Stimulated activated CD4-positive, alpha-beta T cell treated with anti-CD3 and anti-CD28 coated beads, Interleukin-4, amount 100 ng/mL, for 48 hours (primary cell): Measurements from ENCODE around the gene KRTAP12-2.
"Not testable (repeated sequence)": the region's sequence is repeated elsewhere in the genome, so short reads cannot be mapped to it uniquely, and the experiment has no call there.

ENCODE experiments used
- DNase-seq, 2 donors: peaks; one replicate each; pipeline ENCODE4 v3.0.0-alpha.2; 2020; ENCODE audit warnings: low read depth in 2 of 2

KRTAP12-2 gene

DNA sequence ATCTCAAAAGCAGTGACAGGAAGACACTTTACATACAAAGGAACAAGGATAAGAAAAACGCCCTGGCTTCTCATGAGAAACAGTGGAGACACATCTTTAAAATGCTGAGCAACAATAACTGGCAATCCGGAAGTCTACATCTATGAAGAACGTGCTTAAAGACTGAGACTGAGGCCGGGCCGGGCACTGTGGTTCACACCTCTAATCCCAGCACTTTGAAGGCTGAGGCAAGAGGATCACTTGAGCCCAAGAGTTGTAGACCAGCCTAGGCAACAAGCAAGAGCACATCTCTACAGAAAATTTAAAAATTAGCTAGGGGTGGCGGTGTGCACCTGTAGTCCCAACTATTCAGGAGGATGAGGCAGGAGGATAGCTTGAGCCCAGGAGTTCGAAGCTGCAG lies 17.4 kb upstream of the KRTAP12-2 start:
- no peak for DNase-seq

DNA sequence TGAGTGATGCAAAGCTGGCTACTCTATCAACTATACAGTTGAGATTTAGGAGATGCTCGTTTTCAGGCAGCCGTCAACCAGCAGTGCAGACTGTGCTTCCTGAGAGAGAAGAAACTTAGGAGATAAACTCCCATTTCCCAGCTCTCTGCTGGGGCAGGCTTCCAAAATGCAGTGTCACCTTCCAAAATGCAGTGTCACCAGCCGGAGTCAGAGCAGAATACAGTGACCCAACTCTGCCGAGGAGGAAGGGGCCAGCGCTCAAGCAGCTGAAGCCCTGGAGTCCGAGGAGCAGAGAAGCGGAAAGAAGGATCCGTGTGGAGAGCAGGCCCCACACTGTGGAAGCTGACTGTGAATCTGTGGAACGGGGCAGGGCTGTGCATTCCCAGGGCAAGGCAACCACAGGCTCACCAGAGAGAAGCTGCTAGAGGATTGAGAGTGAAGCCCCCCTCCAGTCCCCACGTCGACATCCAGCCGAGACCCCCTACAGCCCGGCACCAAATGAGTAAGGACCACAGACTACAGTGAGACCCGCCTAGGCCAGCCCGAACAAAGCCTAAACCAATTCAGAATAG lies 15.9 kb upstream of the KRTAP12-2 start:
- DNase-seq, result no peak

DNA sequence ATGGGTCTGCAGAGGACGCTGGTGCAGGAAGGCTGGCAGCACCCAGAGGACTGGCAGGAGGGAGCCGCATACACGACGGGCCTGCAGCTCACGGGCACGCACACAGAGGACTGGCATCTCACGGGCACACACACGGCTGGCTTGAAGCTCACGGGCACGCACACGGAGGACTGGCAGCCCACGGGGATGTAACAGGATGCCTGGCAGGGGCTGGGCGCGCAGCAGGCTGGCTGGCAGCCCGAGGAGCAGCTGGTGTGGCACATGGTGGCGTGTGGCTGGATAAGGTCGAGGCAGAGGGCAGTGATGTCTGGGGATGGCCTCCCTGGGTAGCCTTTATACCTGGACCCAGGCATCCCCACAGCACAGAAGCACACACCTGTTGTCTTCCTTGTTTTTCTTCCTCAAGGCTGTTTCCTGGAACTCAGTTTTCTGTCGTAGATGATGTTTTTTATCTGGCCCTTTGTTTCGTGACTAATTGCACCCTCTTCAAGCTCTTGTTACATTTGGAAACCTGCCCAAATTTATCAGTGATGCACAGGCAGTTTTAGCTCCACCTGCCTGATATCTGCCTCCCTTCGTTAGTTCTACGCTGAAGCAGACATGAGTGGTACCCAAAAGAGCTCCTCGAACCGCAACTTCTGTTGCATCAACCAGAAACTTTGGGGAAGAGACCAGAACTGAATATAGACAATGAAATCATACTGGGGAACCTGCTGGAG lies 15.3 kb upstream of the KRTAP12-2 start, which contains the start of gene KRTAP12-1:
Gene KRTAP12-1, minus strand, starts transcription at position 303 of the 719 bp plus-strand sequence. Its CDS starts 40 bp downstream, at position 263.
- no peak for DNase-seq

DNA sequence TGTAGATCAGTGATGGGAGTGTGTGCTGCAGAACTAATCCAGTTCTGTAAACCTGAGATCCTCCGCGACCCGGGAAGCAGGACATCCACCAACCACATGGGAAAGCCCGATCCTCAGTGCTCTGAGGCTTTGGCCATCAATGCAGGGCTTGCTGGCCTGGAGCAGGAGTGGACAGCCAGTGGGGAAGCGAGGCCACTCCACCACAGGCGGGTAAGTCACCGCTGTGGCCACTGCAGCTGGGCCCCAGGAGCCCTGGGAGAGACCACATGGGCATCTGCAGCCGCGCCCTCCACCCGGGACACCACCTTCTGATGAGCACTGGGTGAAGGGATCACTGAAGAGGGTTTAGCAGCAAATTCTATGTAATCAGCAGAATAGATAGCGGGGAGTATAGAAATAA lies 14.4 kb upstream of the KRTAP12-2 start:
- DNase-seq, result no peak

DNA sequence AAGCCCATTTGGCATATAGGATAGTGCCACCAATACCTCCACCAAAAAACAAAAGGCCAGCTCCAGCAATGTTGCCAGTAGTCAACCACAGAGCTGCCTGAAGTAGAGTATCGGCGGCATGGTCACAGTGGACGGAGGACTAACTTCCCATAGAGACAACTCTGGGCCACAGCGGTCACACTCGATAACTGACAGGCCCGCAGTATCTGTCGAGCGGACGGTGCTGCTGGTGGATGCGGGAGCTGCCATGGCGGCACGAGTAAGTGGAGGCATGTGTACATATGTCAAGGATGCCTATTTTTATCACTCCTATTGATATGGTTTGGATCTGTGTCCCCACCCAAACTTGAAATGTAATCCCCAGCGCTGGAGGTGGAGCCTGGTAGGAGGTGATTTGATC lies 11.2 kb upstream of the KRTAP12-2 start:
- DNase-seq, result no peak

DNA sequence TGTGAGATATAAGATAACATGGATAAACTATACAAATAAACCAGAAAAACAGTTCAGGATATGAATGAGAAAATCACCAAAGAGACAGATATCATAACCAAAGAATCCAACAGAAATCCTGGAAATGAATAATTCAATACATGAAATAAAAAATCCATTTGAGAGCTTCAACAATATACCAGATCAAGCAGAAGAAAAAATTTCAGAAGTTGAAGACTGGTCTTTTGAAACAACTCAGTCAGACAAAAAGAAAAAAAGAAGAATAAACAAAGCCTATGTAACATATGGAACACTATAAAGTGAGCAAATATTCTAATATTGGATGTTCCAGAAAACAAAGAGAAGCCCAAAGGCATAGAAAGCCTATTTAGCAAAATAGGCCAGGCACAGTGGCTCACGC lies 5.2 kb upstream of the KRTAP12-2 start:
- no peak for DNase-seq

DNA sequence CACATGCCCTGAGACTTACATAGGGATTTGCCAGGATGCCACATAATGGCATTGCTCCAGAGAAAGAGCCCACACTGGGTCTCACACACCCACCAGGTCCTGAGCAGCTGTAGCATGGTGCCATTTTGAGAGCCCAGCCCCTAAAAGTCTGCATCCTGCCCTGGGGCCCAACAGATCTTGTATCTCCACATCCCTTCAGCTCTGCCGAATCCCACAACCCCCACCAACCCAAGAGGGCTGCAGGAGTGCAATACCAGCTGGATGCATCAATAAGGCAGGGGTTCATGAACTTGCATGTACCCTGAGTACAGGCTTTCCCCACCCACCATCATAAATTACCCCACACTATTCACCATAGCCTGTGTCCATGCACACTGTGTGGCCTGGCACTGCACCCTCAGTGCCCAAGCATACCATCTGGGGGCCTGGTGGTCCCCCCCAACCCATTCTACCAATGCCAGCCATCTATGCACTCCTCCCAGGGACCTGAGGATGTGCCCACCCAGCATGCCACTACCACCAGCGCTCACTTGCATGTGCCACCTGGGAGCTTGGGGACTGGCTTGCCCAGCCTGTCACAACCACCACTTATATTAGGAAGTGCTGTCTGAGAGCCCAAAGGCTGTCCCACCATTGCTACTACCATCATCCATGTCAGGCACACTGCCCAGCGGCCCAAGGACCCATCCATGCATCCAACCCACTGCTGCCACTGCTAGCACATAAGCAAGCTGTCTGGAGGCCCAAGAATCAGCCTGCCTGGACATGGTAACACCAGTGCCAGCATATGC lies 4.1 kb upstream of the KRTAP12-2 start:
- no peak for DNase-seq

DNA sequence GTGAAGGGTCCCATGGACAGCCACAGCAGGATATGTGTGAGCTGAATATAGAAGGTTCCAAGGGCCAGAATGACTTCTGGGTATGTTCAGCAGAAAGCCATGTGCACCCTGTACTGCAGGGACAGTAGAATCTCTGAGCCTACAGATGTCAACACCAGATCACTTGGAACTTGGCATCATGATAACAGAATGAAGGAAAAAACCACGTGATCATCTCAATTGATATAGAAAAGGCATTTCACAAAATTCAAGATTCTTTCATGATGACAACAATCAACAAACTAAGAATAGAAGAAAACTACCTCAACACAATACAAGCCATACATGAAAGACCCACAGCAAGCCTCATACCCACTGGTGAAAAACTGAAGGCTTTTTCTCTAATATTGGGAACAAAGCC lies 885 bp upstream of the KRTAP12-2 start:
- no peak for DNase-seq

DNA sequence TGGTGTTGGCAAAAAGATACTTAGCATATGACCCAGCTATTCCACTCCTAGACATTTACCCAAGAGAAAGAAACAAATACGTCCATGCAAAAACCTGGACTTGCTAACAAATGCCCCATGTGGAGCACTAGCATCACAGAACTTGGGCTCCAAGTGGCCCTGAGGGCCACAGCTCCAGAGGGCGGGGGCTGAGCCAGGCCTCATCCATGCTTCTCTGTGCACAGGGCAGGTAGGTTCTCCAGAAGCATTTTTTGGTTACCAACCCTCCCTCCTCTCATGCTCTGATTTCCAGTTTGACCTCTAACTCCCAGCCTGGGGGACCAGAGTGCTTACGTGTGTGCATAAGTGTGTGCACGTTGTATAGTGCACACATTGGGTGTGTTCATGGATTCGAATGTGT lies 2.0 kb downstream of the KRTAP12-2 start:
- no peak for DNase-seq

DNA sequence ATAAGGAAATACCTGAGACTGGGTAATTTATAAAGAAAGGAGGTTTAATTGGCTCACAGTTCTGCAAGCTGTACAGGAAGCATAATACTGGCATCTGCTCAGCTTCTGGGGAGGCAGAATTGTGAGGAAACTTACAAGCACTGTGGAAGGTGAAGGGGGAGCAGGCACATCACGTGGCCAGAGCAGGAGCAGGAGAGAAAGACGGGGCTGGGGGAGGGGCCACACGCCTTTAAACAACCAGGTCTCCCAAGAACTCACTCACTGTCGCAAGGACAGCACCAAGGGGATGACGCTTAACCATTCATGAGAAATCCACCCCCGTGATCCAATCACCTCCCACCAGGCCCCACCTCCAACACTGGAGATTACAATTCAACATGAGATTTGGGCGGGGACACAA lies 5.2 kb downstream of the KRTAP12-2 start:
- not testable (repeated sequence) for DNase-seq

DNA sequence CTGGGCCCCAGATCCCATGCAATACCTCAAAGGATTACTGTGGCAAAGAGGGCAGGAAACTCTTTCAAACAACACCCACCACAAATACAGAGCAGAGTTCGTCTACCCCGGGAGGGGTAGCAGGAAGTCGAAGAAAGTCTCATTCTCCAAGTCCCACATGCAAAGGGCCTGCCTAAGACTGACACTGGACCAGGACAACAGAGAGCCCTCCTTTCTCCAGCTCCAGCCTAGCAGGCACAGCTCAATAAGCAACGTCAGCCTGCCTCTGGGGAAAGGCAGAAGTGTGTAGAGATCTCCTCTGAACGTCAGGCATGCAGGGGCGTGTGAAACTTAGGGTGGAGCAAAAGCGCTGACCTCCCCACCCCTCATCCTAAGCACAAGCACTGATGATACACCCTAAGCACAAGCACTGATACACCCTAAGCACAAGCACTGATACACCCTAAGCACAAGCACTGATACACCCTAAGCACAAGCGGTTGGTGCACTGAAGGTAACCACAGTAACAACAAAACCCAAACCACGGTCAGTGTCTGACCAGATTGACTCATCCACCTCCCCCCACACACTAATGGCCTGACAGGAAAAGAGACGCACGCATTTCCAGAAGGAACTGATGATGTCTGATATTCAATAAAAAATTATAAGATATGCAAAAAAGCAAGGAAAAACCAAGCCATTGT lies 7.7 kb downstream of the KRTAP12-2 start:
- no peak for DNase-seq

DNA sequence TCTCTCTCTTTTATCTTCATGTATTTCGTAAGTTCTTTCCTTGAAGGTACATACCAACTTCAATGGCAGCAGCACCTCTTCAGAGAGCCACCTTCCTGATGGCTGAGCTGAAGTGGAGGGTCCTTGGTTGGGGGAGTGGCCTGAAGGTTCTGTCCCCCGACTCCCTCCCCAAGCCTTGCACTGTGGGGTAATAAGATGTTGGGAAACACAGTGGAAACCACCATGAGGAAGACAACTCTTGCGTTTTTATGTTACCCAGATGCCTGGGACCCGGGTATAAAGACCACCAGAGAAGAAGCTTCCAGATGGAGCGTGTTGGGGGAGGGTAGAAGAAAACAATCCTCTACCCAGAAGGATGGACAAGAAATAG lies 8.2 kb downstream of the KRTAP12-2 start:
- DNase-seq, result no peak

DNA sequence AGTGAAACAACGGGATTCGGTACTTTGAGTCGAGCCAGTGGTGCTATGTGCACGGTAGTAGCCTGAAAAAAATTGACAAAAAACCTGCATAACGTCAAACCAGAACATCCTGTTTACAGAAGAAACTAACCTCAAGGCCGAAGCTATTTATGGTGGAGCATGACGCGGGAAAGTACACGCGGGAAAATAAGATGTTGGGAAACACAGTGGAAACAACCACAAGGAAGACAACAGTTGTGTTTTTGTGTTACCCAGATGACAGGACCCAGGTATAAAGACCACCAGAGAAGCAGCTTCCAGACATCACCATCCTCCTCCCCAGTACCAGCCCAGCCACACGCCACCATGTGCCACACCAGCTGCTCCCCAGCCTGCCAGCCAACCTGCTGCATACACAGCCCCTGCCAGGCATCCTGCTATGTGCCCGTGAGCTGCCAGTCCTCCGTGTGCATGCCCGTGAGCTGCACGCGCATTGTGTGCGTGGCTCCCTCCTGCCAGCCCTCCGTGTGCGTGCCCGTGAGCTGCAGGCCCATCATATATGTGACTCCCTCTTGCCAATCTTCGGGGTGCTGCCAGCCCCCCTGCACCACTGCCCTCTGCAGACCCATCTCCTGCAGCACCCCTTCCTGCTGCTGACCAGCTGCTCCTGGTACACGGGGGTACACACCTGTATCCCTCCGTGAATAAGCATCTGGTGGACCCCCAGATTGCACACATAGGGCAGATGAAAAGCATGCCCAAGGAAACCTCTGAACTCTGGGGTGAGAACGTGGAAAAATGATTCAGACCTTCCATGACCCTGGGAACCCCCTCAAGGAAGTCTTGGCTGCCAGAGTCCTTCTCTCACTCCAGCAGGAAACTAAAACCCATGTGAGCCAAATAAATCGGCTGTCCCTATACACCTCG lies 8.8 kb downstream of the KRTAP12-2 start, which contains the start of gene KRTAP12-3:
Gene KRTAP12-3, plus strand, starts transcription at position 298 of the 906 bp plus-strand sequence. Its CDS starts 48 bp downstream, at position 346.
- no peak for DNase-seq

DNA sequence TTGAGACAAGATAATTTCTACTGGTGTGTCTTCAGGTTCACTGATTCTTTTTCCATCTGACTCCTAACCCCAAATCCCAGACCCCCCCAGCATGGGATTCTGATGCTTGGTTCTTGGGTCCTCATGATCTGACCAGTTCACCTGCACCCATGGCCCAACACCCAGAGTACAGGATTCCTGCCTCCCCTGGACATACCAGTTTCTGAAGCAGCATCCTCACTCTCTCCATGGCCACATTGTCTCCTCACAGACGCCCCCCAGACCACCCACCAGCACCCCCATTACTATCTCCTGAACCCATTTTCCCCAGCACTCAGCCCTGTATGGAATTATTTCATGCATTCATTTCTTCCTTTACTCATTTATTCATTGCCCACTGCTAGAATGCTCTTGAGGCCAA lies 9.9 kb downstream of the KRTAP12-2 start:
- no peak for DNase-seq

DNA sequence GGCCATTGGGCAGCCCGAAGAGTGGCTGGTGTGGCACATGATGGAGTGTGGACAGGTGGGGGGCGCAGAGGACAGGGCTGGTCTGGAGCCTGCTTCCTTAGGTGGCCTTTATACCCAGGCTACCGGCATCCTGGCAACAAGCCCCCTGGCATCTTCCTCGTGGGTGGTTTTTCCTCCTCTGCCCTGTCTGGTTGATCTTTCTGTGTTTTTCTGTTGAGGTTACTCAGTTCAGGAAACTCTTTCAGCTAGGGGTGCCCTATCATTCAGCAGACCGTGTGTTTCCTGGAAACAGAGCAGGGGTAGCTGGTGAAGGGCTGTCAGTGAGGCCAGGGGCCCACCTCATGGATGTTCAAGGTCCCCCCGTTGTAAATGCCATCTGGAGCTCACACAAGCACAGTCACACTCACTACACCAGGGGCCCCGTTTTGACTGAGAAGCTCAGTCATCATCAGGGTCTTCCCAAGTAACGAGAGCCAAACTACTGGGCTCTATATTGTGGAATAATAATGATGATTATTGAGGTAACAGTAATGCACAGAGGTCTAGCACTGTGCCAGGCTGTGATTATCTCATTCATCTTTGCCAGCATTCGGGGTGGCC lies 12.1 kb downstream of the KRTAP12-2 start, which contains the start of gene KRTAP12-4:
Gene KRTAP12-4, minus strand, starts transcription at position 84 of the 600 bp plus-strand sequence. Its CDS starts 45 bp downstream, at position 39.
- no peak for DNase-seq

DNA sequence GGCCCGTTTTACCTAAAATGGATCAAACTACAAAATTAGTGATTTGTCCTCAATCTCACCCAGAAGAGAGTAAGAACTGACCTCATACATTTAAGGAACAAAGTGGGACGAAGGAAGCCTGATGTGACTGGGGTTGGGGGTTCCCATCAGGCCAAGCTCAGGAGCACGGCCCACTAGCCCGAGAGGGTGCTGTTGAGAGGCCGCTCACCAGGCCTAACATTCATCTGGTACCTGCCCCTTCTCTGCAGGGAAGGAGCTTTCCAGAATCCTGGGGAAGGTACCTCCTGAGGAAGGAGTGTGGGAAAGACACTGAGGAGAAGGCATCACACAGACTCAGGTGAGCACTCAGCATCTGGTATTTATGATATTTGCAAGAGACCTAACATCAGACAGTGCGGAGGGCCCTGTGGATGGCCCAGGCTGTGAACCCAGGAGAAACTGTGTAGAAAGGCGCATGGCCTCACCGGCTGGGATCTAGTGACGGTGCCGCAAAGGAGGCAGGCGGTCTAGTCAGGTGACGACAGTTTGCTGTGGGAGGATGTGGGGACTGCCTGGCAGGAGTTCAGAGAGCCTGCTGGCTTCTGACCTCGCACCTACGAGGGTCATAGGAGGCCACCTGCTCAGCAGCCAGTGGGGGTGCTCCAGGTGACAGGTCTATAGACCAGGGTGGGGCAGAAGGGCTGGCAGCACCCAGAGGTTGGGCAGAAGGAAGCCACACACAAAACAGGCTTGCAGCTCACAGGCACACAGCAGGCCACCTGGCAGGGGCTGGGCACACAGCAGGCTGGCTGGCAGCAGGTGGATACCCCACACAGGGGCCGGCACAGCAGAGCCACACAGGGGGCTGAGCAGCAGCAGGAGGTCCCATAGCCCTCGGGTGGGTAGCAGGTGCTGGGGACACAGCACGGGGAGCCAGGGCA lies 12.8 kb downstream of the KRTAP12-2 start:
- DNase-seq, result no peak

DNA sequence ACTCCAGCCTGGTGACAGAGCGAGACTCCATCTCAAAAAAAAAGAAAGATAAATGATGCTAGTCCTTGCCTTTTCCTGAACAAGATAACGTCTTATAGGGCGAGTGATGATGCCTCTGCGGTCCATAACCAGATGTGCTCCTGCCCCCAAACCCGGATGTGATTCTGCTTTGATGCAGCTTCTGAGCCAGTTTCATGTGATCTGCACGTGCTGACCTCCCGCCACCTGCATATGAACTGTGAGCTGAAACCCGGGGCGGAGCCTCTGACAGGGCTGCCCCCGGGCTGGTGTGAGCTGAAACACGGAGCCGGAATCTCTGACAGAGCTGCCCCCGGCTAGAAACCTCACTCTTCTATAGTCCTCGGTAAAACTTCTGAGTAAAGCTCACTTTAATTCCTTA lies 13.6 kb downstream of the KRTAP12-2 start:
- DNase-seq, result no peak

DNA sequence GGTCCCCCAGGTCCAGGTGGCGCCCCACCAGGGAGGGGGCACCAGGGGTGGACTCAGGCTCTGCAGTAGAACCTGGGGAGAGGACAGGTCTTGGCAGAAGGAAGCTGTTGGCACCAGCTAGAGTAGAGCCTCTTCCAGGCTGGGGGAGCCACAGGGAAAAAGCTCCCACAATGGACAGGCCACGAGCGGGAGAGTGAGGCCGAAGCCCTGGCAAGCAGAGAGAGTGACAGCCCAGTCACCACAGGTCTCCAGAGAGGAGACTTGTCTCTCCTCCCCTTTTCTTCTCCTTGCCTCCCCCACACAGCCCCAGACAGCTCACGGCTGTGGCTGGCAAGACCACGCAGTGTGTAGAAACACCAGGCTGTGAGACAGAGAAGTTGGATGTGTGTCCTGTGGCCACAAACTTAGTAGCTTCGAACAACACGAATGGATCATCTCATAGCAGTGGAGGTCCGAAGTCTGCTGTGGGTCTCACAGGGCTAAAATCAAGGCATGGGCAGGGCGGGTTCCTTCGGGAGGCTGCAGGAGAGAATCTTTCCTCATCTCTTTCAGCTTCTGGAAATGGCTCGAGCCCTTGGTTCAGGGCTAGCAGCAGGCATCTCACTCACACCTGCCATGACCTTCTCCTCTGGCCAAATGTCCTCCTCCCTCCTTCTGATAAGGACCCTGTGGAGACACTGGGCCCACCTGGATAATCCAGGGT lies 15.6 kb downstream of the KRTAP12-2 start:
- DNase-seq, result no peak
